ENCODE data around the gene WNT8B.

GRCh38 chr10:100516847-100517246, 54.0 kb downstream of the WNT8B start:
- no peak for TF ChIP-seq CTCF (IDR thresholded peaks at IDR 0.05)
- no peak for TF ChIP-seq POLR2A (IDR thresholded peaks at IDR 0.05)
